WTC11 (cell line): ENCODE results near the gene MED12L. TPM values are rescaled to one million over a fixed set of nuclear protein-coding genes. Genes with fewer than 3 reads are reported as not detected.

ENCODE experiments used
- ATAC-seq: fragments of 200-7000 bp; cut with Tn5 transposase; 2 replicates; pipeline ENCODE4 v1.10.0; 2021; ENCODE audit warnings: mild to moderate bottlenecking, moderate library complexity
- CTCF ChIA-PET: fragments of 300-600 bp; sonication (Branson Sonifier 250); formaldehyde crosslinking; loops from one replicate; lab custom pipeline; 2021; ENCODE audit warnings: antibody characterized with exemption; lab: Charles Lee
- POLR2A ChIA-PET: fragments of 350-600 bp; sonication (Branson Sonifier 250); formaldehyde crosslinking; loops from one replicate; lab custom pipeline; 2021; ENCODE audit warnings: antibody characterized with exemption; lab: Charles Lee
- DNase-seq: peaks from one replicate; pipeline ENCODE4 v3.0.0; 2021; ENCODE audit warnings: low spot score
- H3K27ac Mint-ChIP-seq: 2 replicates; pipeline ENCODE4 v1.8.0; 2021; ENCODE audit warnings: mixed read lengths
- H3K27me3 Mint-ChIP-seq: 2 replicates; pipeline ENCODE4 v1.8.0; 2021; ENCODE audit warnings: low read depth, mild to moderate bottlenecking, moderate library complexity, mixed read lengths
- H3K36me3 Mint-ChIP-seq: 2 replicates; pipeline ENCODE4 v1.8.0; 2021; ENCODE audit warnings: mixed read lengths
- H3K4me1 Mint-ChIP-seq: 2 replicates; pipeline ENCODE4 v1.8.0; 2022; ENCODE audit warnings: mixed read lengths
- H3K4me3 Mint-ChIP-seq: 2 replicates; pipeline ENCODE4 v1.8.0; 2021; ENCODE audit warnings: mild to moderate bottlenecking, moderate library complexity, mixed read lengths
- H3K9me3 Mint-ChIP-seq: 2 replicates; pipeline ENCODE4 v1.8.0; 2021; ENCODE audit warnings: mixed read lengths
- AFF4 ChIP-seq: sonication (generic); formaldehyde crosslinking; IDR thresholded peaks from 2 replicates; pipeline ENCODE4 v1.8.1; 2023; ENCODE audit warnings: mild to moderate bottlenecking, missing genetic modification reagents, borderline replicate concordance
- ATF1 ChIP-seq: sonication (generic); formaldehyde crosslinking; IDR thresholded peaks from 2 replicates; pipeline ENCODE4 v1.8.1; 2023; ENCODE audit warnings: mild to moderate bottlenecking, moderate library complexity, missing genetic modification reagents
- ATF6 ChIP-seq: sonication (generic); formaldehyde crosslinking; IDR thresholded peaks from 2 replicates; pipeline ENCODE4 v1.8.1; 2023; ENCODE audit warnings: mild to moderate bottlenecking, missing genetic modification reagents
- E2F1 ChIP-seq: sonication (generic); formaldehyde crosslinking; IDR thresholded peaks from 2 replicates; pipeline ENCODE4 v1.8.0; 2022; ENCODE audit warnings: mild to moderate bottlenecking, missing genetic modification reagents
- ELF4 ChIP-seq: sonication (generic); formaldehyde crosslinking; IDR thresholded peaks from 2 replicates; pipeline ENCODE4 v1.8.1; 2022; ENCODE audit warnings: low read depth, mild to moderate bottlenecking, moderate library complexity, missing genetic modification reagents
- EMX1 ChIP-seq: fragments of 250-450 bp; sonication (Bioruptor Pico); IDR thresholded peaks from 2 replicates; pipeline ENCODE4 v1.8.0; 2021; ENCODE audit warnings: mild to moderate bottlenecking
- FOXP1 ChIP-seq: sonication (generic); formaldehyde crosslinking; IDR thresholded peaks from 2 replicates; pipeline ENCODE4 v1.8.0; 2022; ENCODE audit warnings: missing genetic modification reagents, mild to moderate bottlenecking, moderate library complexity, borderline replicate concordance
- GRHL2 ChIP-seq: fragments of 250-450 bp; sonication (Bioruptor Pico); IDR thresholded peaks from 2 replicates; pipeline ENCODE4 v1.8.0; 2022; ENCODE audit warnings: mild to moderate bottlenecking, moderate library complexity; ENCODE audit not compliant: insufficient replicate concordance, severe bottlenecking
- GTF2I ChIP-seq: fragments of 250-450 bp; sonication (Bioruptor Pico); conservative IDR thresholded peaks from 2 replicates; pipeline ENCODE4 v1.4.0; 2021; ENCODE audit warnings: mild to moderate bottlenecking
- KAT7 ChIP-seq: sonication (generic); formaldehyde crosslinking; IDR thresholded peaks from 2 replicates; pipeline ENCODE4 v1.8.1; 2023; ENCODE audit warnings: missing genetic modification reagents, mild to moderate bottlenecking, borderline replicate concordance
- NFE2L1 ChIP-seq: sonication (generic); formaldehyde crosslinking; IDR thresholded peaks from 2 replicates; pipeline ENCODE4 v1.8.1; 2023; ENCODE audit warnings: missing genetic modification reagents
- OVOL2 ChIP-seq: fragments of 250-450 bp; sonication (Bioruptor Pico); IDR thresholded peaks from 2 replicates; pipeline ENCODE4 v1.9.0; 2021; ENCODE audit warnings: mild to moderate bottlenecking, borderline replicate concordance
- PREB ChIP-seq: sonication (generic); formaldehyde crosslinking; IDR thresholded peaks from 2 replicates; pipeline ENCODE4 v1.8.1; 2022; ENCODE audit warnings: mild to moderate bottlenecking, missing genetic modification reagents, moderate library complexity, borderline replicate concordance
- PRRX2 ChIP-seq: fragments of 250-450 bp; sonication (Bioruptor Pico); IDR thresholded peaks from 2 replicates; pipeline ENCODE4 v1.8.0; 2021; ENCODE audit warnings: mild to moderate bottlenecking
- USF2 ChIP-seq: sonication (generic); formaldehyde crosslinking; IDR thresholded peaks from 2 replicates; pipeline ENCODE4 v1.8.1; 2023; ENCODE audit warnings: mild to moderate bottlenecking, missing genetic modification reagents, moderate library complexity
- ZNF396 ChIP-seq: fragments of 250-450 bp; sonication (Bioruptor Pico); IDR thresholded peaks from 2 replicates; pipeline ENCODE4 v1.8.0; 2021; ENCODE audit warnings: mild to moderate bottlenecking, moderate library complexity, borderline replicate concordance
- ZNF423 ChIP-seq: fragments of 250-450 bp; sonication (Bioruptor Pico); IDR thresholded peaks from 2 replicates; pipeline ENCODE4 v2.1.2; 2022; ENCODE audit warnings: mild to moderate bottlenecking, moderate library complexity
- ZNF671 ChIP-seq: fragments of 250-450 bp; sonication (Bioruptor Pico); IDR thresholded peaks from 2 replicates; pipeline ENCODE4 v1.8.0; 2021; ENCODE audit warnings: mild to moderate bottlenecking
- total RNA-seq: library from RNA; stranded (reverse); gene quantifications from 3 replicates; pipeline ENCODE4 v1.2.3, GENCODE V29; 2021

Gene MED12L
- total RNA-seq, 1 experiment from 2014 or later: 27.4 TPM

GRCh38 chr3:151117047-151117446 is 31.6 kb downstream of the MED12L start (continued):
- TF ChIP-seq EMX1 (CRISPR knock-in tag) (no peak), PRRX2 (CRISPR knock-in tag) (no peak), ZNF671 (no peak), USF2 (CRISPR knock-in tag) (no peak), ZNF396 (no peak), FOXP1 (CRISPR knock-in tag) (no peak), ATF6 (CRISPR knock-in tag) (no peak), GTF2I (CRISPR knock-in tag) (no peak)

DNA sequence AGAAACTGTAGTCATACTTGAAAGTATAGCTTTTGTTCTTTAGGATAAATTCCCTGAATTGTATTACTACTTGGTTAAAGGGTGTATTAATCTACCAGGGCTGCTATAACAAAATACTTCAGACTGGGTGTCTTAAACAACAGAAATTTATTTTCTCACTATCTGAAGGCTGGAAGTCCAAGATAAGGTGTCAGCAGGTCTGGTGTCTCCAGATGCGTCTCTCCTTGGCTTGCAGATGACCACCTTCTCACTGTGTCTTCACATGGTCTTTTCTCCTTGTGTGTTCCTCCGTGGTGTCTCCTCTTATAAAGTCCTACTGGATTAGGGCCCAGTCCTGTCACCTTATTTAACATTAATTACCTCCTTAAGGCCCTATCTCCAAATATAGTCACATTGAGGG is 33.7 kb downstream of the MED12L start:
- CTCF ChIA-PET: no interaction called here

More for the DNA sequence above, 33.7 kb downstream of the MED12L start:
- no peak for DNase-seq
- H3K36me3 Mint-ChIP-seq: peaks cover 4% of the 10 kb centered on the region
- H3K27ac Mint-ChIP-seq: no peak overlapping the region
- TF ChIP-seq PRRX2 (CRISPR knock-in tag) (no peak), ELF4 (CRISPR knock-in tag) (no peak), GRHL2 (no peak), KAT7 (no peak), ZNF423 (CRISPR knock-in tag) (no peak), AFF4 (CRISPR knock-in tag) (no peak), ATF1 (CRISPR knock-in tag) (no peak), E2F1 (CRISPR knock-in tag) (no peak), OVOL2 (CRISPR knock-in tag) (no peak), PREB (no peak), NFE2L1 (CRISPR knock-in tag) (no peak)
- H3K27me3 Mint-ChIP-seq: no peaks in the 10 kb centered on the region
- no peaks in the 10 kb centered on the region for H3K9me3 Mint-ChIP-seq
- no peak overlapping the region for H3K4me3 Mint-ChIP-seq
- no peak for ATAC-seq
- H3K4me1 Mint-ChIP-seq: no peaks in the 10 kb centered on the region
- POLR2A ChIA-PET: no interaction called here
